Measurements from ENCODE around the gene CYP27A1.

DNA sequence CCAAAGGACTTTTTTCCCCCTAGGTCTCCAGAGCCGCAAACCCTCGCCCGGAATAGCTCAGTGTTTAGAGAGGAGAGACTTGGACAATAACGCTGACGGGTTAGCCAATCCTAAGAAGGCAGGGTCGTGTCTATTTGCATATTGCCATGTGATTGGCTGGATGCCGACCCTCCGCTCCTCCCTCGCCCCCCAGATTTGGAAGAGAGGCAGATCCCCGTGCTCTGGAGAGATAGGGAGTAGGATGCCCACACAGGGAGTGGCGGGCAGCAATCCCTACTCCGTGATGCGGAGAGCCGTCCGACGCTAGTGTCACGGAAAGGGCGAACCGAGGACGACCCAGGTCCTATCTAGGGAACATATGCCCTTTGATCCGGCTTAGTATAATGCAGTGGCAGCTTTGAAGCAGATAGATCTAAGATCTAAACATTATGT is 79.0 kb downstream of the CYP27A1 start:
- TF ChIP-seq, protein P1, sequence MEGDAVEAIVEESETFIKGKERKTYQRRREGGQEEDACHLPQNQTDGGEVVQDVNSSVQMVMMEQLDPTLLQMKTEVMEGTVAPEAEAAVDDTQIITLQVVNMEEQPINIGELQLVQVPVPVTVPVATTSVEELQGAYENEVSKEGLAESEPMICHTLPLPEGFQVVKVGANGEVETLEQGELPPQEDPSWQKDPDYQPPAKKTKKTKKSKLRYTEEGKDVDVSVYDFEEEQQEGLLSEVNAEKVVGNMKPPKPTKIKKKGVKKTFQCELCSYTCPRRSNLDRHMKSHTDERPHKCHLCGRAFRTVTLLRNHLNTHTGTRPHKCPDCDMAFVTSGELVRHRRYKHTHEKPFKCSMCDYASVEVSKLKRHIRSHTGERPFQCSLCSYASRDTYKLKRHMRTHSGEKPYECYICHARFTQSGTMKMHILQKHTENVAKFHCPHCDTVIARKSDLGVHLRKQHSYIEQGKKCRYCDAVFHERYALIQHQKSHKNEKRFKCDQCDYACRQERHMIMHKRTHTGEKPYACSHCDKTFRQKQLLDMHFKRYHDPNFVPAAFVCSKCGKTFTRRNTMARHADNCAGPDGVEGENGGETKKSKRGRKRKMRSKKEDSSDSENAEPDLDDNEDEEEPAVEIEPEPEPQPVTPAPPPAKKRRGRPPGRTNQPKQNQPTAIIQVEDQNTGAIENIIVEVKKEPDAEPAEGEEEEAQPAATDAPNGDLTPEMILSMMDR (conservative IDR thresholded peaks at IDR 0.05; ENCODE audit: low read length) = no peak
- no peak for TF ChIP-seq EZH2phosphoT487 (IDR thresholded peaks at IDR 0.05; ENCODE audit: borderline replicate concordance, low read depth, low read length)
